ENCODE results near the gene MAP2K2.
A peak's percentile ranks its signal among the peaks of the same experiment; 100 is the strongest.
"Not testable (repeated sequence)": the region's sequence is repeated elsewhere in the genome, so short reads cannot be mapped to it uniquely, and the experiment has no call there.

MAP2K2 gene

DNA sequence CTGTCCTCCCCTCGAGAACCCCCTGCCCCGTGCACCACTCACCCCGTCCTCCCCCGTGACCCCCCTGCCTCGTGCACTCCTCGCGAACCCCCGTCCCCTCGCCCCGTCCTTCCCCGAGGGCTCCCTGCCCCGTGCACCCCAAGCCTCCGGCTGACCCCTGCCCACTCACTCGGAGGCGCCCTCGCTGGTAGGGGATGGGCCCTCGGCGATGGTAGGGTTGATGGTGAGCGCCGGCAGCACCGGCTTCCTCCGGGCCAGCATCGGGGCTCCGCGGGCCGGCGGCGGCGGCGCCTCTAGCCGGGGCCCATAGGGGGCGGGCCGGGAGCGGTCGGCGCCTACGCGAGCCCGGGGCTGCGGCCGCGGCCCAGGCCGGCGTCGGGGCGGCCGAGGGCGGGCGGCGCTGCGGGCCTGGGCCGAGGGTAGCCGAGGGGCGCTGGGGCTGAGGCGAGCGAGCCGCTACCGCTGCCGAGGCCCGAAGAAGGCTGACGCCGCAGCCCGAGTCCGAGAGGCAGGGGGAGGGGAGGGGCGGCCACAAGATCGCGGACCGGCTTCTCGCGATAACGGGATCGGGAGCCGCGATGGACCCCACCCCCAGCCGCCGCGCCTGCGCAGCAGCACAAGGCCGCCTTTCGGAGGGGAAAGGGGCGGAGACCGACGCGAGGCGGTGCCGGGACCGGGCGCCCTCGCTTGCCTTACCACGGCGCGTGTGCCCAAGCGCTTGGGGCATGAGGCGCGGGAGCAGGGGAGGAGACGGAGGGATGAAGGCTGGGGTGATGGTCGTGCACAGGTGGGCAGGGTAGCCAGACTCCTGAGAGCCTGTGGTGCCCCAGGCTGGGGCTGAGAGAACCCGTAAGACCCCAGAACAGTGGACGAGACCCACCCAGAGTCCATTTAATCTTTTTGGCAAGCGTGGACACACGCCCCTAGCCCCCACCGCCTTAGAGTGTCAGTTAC, at the start of gene MAP2K2:
MAP2K2 (minus strand) TSS at position 508 of the 954 bp plus-strand sequence; CDS start at position 261, 247 bp downstream.
- DNase-seq (ENCODE audit: low spot score): peak; percentile 98

- DNase-seq (ENCODE audit: low spot score): peak; percentile 94
Measured at GRCh38 chr19:4172861-4173473, 49.0 kb upstream of the MAP2K2 start.

DNA sequence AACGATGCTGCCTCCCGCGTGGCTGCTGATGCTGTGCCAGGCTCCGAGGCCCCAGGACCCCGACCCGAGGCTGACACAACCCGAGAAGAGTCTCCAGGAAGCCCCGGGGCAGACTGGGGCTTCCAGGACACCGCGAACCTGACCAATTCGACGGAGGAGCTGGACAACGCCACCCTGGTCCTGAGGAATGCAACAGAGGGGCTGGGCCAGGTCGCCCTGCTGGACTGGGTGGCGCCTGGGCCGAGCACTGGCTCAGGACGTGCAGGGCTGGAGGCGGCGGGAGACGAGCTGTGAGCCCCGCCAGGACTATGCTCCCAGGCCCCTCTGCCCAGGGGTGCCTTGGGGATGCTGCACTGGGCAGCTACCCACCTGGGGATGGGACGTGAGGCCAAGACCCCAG, 47.8 kb upstream of the MAP2K2 start:
- no peak for DNase-seq (ENCODE audit: low spot score)

GRCh38 chr19:4164262-4164661, 40.3 kb upstream of the MAP2K2 start:
- no peak for DNase-seq (ENCODE audit: low spot score)

DNA sequence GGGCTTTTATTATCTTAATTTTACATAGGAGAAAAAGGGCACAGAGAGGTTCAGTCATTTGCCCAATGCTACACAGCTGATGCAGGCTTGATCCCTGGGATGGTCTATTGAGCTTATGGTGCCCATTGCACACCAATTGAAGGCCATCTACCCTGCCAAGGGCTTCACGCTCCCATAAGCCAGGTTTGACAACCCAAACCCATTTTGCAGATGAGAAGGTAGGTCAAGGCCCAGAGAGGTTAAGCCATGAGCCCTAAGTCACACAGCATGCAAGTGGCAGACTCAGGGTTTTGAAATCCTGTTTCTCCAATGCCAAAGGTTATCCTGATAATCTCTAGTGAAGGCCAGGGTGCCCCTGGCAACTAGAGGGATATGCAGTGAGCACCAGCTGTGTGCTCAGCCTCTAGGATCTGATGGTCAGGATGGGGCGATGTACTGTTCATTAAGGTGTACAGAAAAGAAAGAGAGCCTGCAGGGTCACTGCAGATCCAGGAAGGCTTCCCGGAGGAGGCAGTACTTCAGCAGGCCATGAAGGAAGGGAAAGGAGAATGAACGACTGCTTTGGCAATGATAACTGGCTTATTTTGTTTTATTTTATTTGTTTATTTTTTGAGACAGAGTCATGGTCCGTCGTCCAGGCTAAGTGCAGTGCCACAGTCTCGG, 37.6 kb upstream of the MAP2K2 start:
- no peak for DNase-seq (ENCODE audit: low spot score)

GRCh38 chr19:4157971-4158370, 34.0 kb upstream of the MAP2K2 start:
- DNase-seq (ENCODE audit: low spot score): not testable (repeated sequence)

DNA sequence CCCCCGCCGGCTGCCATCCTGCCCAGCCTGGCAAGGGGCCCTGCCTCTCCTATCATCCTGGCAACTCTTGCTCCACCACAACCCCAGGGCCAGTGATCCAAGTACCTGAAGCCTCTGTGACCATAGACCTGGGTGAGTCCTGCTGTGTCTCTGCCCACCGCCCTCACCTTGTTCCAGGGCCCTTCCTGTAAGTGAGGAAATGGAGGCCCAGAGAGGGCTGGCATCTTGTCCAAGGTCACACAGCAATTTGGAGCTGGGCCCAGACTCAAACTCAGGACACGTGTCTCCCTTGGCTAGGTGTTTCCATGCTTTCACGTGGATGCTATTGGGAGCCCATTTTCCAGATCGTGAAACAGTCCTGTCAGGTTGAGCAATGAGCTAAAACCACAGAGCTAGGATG, 33.2 kb upstream of the MAP2K2 start:
- no peak for DNase-seq (ENCODE audit: low spot score)

- DNase-seq (ENCODE audit: low spot score): no peak
Measured at GRCh38 chr19:4154571-4155312, 30.8 kb upstream of the MAP2K2 start.

GRCh38 chr19:4152241-4152998, 28.5 kb upstream of the MAP2K2 start:
- DNase-seq (ENCODE audit: low spot score): no peak

DNA sequence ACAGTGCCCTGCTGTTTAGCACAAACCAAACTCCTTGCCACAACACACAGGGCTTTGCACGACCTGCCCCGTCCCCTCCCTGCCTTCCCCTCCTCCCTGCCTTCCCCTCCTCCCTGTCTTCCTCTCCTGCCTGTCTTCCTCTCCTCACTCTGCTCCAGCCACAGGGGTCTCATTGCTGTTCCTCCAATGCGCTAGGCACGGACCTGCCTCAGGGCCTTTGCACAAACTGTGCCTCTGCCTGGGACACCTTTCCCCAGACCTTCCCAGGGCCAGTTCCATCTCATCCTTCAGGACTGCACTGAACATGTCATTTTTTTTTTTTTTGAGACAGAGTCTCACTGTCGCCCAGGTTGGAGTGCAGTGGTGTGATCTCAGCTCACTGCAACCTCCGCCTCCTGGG, 27.7 kb upstream of the MAP2K2 start:
- no peak for DNase-seq (ENCODE audit: low spot score)

DNA sequence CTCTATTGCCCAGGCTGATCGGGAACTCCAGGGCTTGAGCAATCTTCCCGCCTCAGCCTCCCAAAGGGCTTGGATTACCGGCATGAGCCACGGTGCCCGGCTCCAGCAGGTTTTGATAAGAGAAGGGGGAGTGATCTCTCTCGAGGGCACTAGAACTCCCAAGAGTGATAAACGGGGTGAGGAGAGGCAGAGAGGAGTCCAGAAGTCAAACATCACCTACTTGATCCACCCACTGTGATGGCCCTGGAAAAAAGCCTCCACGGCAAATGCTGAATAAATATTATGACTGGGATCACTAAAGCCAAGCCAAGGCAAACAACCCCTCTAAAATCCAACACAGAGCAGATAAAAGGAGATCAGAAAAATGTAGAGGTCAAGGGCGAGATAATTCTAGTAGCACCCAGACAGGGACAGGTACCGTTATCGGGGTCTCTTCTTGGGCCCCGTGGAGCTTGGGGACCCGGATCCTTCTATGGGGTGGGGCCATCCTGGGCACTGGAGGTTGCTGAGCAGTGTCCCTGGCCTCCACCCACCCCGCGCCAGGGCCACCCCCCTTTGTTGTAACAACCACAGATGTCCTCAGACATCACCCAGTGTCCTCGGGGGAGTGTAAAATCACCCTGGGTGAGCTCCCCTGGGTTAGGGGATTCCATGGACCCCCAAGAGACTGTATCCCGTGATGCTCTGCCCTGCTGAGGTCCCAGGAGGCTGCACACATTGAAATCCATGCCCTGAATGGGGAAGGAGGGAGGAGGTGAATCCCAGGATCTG, 25.8 kb upstream of the MAP2K2 start:
- DNase-seq (ENCODE audit: low spot score): no peak

DNA sequence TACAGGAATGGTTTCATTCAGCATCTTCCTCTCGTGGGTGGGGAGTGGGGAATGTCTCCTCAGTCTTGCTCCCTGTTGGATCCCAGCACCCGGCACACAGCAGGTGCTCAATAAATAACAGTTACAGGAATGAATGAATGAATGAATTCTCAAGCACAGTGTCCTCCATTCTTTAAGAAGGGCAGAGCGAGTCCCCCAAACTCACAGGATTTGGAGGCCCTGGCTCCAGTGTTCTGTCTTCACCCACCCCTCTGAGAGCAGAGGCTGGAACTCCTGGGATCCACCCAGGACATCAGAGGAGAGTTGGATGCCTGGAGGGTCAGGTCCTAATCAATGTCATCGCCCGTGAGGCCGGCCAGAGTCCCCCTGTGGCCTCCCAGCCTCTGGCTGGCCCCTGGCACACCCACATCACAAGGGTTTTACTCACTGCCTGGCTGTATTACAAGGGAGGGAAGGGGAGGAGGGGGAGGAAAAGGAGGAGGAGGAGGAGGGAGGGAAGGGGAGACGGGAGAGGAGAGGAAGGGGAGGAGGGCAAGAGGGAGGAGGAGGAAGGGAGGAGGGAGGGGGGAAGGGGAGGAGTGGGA, 20.8 kb upstream of the MAP2K2 start:
- DNase-seq (ENCODE audit: low spot score): no peak

DNA sequence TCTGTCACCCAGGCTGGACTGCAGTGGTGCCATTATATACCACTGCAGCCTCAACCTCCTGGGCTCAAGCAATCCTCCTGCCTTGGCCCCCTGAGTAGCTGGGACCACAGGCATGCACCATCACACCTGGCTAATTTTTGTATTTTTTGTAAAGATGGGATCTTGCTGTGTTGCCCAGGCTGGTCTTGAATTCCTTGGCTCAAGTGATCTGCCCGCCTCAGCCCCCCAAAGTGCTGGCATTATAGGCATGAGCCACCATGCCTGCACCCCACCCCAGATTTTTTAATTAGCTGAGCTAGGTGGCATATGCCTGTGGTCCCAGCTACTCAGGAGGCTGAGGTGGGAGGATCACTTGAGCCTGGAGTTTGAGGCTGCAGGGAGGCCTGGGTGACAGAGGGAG, 19.0 kb upstream of the MAP2K2 start:
- DNase-seq (ENCODE audit: low spot score): not testable (repeated sequence)

DNA sequence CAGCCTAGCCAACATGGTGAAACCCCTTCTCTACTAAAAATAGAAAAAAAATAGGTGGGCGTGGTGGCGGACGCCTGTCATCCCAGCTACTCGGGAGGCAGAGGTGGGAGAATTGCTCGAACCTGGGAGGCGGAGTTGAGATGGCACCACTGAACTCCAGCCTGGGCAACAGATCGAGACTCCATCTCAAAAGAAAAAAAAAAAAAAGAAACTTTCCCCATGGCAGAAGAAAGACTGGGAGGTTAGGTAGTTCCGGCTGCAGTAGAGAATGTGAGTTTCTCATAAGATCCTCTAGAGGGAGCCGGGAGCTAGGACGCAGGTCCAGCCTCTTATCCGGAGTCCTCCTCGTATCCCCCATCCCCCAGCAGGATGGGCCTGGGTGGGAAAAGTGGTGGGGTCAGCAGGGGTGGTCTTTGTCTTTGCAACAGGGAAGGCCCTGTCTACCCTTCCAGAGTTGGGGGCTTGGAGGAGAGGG, 16.4 kb upstream of the MAP2K2 start:
- DNase-seq (ENCODE audit: low spot score): peak; percentile 91

DNA sequence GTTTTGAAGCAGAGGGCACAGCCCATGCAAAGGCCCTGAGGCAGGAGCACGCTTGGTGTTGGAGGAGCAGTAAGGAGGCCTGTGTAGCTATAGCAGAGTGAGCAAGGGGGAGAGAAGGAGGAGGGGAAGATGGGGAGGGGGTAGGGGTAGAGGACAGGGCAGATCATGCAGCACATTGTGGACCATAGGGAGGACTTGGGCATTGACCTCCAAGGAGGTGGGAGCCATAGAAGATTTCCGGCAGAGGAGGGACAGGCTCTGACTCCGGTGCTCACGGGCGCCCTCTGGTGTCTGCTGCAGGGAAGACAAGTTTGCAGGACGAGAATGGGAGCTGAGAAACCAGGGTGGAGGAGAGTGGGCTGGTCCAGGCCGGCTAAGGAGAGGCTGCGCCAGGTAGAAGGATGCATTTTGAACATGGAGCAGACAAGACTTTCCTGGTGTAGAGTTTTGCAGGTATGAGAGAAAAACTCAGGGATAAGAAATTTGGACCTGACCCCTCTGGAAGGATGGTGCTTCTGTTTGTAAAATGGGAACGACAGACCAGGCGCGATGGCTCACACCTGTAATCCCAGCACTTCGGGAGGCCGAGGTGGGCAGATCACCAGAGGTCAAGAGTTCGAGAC, 15.8 kb upstream of the MAP2K2 start:
- DNase-seq (ENCODE audit: low spot score): peak; percentile 92

DNA sequence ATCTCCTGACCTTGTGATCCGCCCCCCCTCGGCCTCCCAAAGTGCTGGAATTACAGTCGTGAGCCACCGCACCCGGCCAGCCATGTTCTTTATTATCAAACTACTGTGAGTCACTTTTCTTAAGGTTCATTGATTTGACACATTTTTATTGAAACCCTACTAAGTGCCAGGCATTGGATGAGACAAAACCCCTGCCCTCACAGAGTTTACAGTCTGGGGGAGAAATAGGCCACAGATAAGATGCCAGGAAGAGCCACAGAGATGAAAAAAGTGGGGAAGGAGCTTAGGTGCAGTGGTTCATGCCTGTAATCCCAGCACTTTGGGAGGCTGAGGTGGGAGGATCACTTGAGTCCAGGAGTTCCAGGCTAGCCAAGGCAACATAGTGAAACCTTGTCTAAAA, 14.5 kb upstream of the MAP2K2 start:
- DNase-seq (ENCODE audit: low spot score): no peak

DNA sequence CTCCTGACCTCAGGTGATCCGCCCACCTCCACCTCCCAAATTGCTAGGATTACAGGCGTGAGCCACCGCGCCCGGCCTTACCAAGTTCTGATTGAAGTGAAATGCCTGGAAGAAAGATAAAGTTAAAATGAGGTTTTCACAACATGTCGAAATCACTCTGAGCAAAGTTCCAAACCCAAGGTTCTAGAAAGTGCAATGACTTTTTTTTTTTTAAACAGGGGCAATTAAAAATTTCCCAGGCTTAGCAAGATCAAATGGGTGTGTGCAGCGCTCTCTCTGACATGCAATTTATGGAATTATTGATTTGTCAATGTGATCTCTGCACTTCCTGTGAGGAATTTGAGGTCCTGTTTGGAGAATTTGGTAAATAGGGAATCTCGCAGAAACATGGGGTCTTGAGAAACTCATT, 12.8 kb upstream of the MAP2K2 start:
- no peak for DNase-seq (ENCODE audit: low spot score)

DNA sequence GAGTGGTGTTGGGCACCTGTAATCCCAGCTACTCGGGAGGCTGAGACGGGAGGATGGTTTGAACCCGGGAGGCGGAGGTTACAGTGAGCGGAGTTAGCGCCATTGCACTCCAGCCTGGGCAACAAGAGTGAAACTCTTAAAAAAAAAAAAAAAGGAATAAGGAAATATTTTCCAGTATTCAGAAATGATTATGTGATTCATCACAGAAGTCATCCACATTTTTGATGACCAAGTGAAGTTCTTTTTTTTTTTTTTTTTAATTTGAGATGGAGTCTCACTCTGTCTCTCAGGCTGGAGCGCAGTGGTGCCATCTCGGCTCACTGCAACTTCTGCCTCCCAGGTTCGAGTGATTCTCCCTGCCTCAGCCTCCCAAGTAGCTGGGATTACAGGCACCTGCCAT, 11.5 kb upstream of the MAP2K2 start:
- DNase-seq (ENCODE audit: low spot score): not testable (repeated sequence)

GRCh38 chr19:4134351-4134750, 10.4 kb upstream of the MAP2K2 start:
- no peak for DNase-seq (ENCODE audit: low spot score)

All from iPS-NIHi11 (cell line).